ENCODE results near the gene PTPN3. TPM values are rescaled to one million over a fixed set of nuclear protein-coding genes. Genes with fewer than 3 reads are reported as not detected.

PTPN3 gene
- total and polyA plus RNA-seq, 2 experiments from 2014 or later = 1.4 to 2.6 TPM

GRCh38 chr9:109496218-109496617, 1.9 kb downstream of the PTPN3 start:
- ATAC-seq = no peak
- H3K4me1 Mint-ChIP-seq = peaks cover 12% of the 10 kb centered on the region
- H3K36me3 Mint-ChIP-seq (ENCODE audit: low read depth) = no peaks in the 10 kb centered on the region; the same call in 2 of the 3 replicates
- peaks cover 42% of the 10 kb centered on the region for H3K27me3 Mint-ChIP-seq (ENCODE audit: insufficient read depth, low read depth, poor library complexity)
- Histone ChIP-seq H3K79me2 (replicated peaks; ENCODE audit: insufficient read depth) (no peaks in the 10 kb centered on the region), H3K4me2 (no peak overlapping the region), H4K20me1 (replicated peaks; ENCODE audit: insufficient read depth) (no peaks in the 10 kb centered on the region; the same call in 1 of the 2 replicates), H3F3A (replicated peaks; ENCODE audit: low read depth) (no peaks in the 10 kb centered on the region), H3K4me1 (ENCODE audit: insufficient read depth) (peaks cover 20% of the 10 kb centered on the region), H2AFZ (no peak overlapping the region), H3K4me3 (no peak overlapping the region), H3K27ac (ENCODE audit: low read depth) (no peak overlapping the region), H3K27me3 (ENCODE audit: insufficient read depth) (peaks cover 59% of the 10 kb centered on the region), H3K36me3 (ENCODE audit: insufficient read depth) (no peaks in the 10 kb centered on the region), H3K9me2 (ENCODE audit: insufficient read depth) (no peaks in the 10 kb centered on the region)
- DNase-seq (ENCODE audit: low spot score) = no peak
- H3K9me3 Mint-ChIP-seq = peaks cover 4% of the 10 kb centered on the region
- no peak overlapping the region for H3K27ac Mint-ChIP-seq
- TF ChIP-seq, protein P1, sequence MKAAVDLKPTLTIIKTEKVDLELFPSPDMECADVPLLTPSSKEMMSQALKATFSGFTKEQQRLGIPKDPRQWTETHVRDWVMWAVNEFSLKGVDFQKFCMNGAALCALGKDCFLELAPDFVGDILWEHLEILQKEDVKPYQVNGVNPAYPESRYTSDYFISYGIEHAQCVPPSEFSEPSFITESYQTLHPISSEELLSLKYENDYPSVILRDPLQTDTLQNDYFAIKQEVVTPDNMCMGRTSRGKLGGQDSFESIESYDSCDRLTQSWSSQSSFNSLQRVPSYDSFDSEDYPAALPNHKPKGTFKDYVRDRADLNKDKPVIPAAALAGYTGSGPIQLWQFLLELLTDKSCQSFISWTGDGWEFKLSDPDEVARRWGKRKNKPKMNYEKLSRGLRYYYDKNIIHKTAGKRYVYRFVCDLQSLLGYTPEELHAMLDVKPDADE (IDR thresholded peaks at IDR 0.05) = no peak
- no peak for TF ChIP-seq REST (IDR thresholded peaks at IDR 0.05; ENCODE audit: unreplicated experiment)
- no peak for TF ChIP-seq NANOG (IDR thresholded peaks at IDR 0.05; ENCODE audit: borderline replicate concordance)
- TF ChIP-seq STAT1 (IDR thresholded peaks at IDR 0.05; ENCODE audit: unreplicated experiment) = no peak
- no peak for TF ChIP-seq ZNF331 (CRISPR knock-in tag; IDR thresholded peaks at IDR 0.05; ENCODE audit: low read depth)
- TF ChIP-seq ZNF462 (CRISPR knock-in tag; IDR thresholded peaks at IDR 0.05) = no peak
- TF ChIP-seq CREB1 (CRISPR knock-in tag; IDR thresholded peaks at IDR 0.05; ENCODE audit: low read depth) = no peak
- TF ChIP-seq EZH2 (IDR thresholded peaks at IDR 0.05; ENCODE audit: low read depth, unreplicated experiment) = no peak
- TF ChIP-seq POLR2AphosphoS5 (IDR thresholded peaks at IDR 0.05; ENCODE audit: low read depth) = no peak
- TF ChIP-seq CTCF (conservative IDR thresholded peaks at IDR 0.05; ENCODE audit: low read depth in 2 of 2) = no peak
- TF ChIP-seq EZH2phosphoT487 (IDR thresholded peaks at IDR 0.05; ENCODE audit: unreplicated experiment) = no peak
- no peak for TF ChIP-seq ZNF114 (CRISPR knock-in tag; IDR thresholded peaks at IDR 0.05)
- H3K4me3 Mint-ChIP-seq = no peak overlapping the region
